GM12872 (cell line): ENCODE data around the gene WEE2.

Experiments used
- TF ChIP-seq, protein P1 (sequence below): IDR thresholded peaks from 3 replicates; pipeline ENCODE4 v1.5.1; 2011; ENCODE audit warnings: low read depth, mild to moderate bottlenecking, low read length, moderate library complexity; ENCODE audit not compliant: insufficient read depth

WEE2 gene

DNA sequence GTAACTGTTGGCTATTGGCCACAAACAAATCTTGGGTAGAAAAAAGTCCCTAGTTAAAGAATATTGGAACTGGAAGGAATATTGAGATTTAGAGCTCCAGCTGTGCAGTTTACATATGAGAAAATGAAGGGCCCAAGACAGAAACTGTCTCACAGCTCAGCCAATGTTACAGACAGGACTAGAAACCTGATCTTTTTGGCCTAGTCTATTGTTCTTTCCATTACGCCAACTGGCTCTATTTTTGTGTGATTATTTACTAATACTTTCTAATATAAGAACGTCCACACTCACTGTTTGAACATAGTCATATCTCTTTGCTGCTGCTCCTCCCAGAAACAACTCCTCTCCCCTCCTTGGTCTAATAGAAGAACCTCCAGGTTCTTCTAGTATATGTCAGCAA, 1.2 kb downstream of the WEE2 start:
- TF ChIP-seq, protein P1, sequence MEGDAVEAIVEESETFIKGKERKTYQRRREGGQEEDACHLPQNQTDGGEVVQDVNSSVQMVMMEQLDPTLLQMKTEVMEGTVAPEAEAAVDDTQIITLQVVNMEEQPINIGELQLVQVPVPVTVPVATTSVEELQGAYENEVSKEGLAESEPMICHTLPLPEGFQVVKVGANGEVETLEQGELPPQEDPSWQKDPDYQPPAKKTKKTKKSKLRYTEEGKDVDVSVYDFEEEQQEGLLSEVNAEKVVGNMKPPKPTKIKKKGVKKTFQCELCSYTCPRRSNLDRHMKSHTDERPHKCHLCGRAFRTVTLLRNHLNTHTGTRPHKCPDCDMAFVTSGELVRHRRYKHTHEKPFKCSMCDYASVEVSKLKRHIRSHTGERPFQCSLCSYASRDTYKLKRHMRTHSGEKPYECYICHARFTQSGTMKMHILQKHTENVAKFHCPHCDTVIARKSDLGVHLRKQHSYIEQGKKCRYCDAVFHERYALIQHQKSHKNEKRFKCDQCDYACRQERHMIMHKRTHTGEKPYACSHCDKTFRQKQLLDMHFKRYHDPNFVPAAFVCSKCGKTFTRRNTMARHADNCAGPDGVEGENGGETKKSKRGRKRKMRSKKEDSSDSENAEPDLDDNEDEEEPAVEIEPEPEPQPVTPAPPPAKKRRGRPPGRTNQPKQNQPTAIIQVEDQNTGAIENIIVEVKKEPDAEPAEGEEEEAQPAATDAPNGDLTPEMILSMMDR: no peak

DNA sequence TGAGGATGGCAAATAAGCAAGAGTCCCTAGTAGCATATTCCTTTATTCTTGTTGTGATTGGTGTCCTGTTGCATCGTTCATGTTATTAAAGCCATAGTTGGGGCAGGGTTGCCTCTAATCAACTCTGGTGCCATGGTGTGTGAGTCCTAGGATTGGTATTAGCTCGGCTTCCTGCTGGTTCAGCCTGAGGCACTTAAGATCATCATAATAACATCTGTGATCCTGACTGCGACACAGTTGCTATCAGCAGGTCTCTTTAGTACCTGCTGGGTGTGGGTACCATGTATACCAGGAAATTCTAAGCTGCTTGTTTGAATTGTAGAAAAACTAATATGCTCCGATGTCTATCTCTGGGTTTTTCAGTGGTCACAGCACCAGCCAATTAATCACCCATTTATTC, 1.6 kb downstream of the WEE2 start:
- TF ChIP-seq, protein P1: no peak

DNA sequence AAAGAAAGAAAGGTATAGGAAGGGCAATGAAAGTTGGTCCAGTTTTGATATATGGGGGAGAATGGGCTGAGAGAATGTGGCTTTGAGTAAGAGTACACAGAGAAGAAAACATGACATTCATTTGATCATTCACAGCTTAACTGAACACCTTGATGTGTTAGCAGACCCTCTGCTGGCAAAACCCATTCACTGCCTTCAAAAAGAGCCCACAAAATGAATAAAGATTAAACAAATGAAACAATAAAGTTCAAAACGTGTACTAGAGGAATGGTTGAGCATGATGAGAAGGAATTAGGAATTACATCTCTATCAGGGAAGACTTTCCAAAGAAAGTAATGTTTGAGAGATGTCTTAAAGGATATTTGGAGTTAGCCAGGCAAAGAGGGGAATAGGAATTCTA, 2.1 kb downstream of the WEE2 start:
- TF ChIP-seq, protein P1: 0 out of 3 replicates have a peak, but pooled peaks have one; percentile 5

DNA sequence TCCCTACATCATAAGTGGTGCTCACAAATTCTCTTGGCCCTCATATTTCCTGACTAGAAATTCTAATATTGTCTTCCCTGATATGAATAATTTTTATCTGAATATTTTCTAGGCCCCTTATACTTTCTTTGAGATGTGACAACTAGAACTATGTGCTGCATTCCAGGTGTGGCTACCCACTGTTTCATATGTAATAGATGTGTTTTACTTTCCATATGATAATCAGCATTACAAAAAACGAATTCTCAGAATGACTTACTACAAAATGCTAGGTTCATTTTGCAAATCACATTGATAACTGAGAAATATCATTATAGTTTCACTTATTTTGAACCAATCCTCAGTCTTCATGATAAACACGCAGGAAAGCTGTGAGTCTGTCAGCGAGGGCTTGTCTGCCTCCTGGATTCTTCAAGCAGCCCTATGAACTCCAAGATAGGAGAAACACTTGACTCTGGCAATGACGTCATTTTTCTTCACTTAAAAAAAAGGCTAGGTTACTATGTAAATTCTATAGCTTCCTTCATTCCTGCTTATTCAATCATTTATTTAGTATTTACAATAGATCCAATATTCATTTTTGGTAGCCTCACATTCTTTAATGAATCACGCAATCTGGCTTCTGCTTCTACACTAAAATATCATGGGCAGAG, 4.6 kb downstream of the WEE2 start:
- TF ChIP-seq, protein P1: no peak

DNA sequence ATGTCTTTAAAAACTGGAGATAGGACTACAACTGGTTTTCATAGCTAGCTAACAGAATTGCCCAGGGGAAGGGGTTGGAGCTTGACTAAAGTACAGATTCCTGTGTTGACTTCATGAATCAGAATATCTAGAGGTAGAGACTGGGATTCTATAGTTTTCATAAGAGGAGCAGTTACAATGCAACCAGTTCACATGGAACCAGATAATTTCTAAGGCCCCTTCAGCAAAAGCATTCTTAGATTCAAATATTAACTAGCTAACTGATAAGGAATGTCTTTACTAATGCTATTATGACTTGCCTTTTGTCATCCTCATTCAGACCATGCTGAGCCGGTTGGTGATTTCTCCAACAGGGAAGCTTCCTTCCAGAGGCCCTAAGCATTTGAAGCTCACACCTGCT, 5.7 kb downstream of the WEE2 start:
- TF ChIP-seq, protein P1: no peak

DNA sequence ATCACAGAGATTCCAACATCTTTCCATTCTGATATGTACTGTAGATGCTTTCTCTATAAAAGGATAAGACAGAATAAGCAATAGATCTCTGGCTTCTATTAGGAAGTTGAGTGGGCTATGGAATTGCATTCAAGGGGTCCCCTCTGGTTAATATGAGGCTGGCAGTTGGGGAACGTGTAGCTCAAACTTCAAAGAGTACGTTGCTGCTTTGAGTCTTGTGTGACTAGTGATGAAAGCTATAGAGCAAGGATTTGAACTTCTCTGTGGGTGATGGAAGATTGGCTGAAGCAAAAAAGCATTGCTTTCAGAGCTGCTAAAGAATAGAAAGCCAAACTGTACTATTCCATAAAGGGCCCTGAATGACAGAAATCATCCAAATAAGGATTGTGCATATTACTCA, 6.4 kb downstream of the WEE2 start:
- TF ChIP-seq, protein P1: no peak

DNA sequence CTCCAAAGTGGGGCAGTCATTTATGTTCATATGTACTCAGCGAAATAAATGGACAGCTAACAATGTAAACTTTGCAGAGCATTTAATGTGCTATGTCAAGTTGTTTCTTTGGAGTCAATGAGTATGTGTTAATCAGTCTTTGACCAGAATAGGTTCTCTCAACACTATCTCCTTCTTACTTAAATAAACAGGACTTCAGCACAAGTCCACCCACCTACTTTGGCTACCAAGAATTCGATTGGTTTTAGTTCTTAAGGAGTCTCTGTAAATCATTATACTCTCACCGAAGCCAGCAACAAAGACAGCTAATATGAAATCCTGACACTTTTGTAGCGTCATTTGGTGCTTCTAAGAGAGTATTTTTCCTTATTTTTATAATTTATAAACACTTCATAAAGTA, 6.9 kb downstream of the WEE2 start:
- TF ChIP-seq, protein P1: no peak
